ENCODE data around the gene PDLIM5.

DNA sequence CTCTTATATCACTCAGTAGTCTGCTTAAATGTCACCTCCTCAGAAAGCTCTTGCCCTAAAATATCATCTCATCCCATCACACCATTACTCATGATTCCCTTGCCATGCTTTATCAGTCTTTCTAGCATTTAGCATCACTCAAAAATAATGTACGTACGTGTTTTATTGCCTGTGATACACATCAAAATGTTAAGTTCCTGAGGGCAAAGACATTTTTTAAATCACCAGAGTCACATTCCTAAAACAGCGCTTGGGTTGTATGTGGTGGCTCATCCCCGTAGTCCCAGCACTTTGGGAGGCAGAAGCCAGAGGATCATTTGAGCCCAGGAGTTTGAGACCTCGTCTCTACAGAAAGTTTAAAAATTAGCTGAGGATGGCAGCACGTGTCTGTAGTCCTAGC, 21.3 kb upstream of the PDLIM5 start:
- TF ChIP-seq, protein P1, sequence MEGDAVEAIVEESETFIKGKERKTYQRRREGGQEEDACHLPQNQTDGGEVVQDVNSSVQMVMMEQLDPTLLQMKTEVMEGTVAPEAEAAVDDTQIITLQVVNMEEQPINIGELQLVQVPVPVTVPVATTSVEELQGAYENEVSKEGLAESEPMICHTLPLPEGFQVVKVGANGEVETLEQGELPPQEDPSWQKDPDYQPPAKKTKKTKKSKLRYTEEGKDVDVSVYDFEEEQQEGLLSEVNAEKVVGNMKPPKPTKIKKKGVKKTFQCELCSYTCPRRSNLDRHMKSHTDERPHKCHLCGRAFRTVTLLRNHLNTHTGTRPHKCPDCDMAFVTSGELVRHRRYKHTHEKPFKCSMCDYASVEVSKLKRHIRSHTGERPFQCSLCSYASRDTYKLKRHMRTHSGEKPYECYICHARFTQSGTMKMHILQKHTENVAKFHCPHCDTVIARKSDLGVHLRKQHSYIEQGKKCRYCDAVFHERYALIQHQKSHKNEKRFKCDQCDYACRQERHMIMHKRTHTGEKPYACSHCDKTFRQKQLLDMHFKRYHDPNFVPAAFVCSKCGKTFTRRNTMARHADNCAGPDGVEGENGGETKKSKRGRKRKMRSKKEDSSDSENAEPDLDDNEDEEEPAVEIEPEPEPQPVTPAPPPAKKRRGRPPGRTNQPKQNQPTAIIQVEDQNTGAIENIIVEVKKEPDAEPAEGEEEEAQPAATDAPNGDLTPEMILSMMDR (conservative IDR thresholded peaks at IDR 0.05; ENCODE audit: low read length): no peak
- TF ChIP-seq EZH2phosphoT487 (IDR thresholded peaks at IDR 0.05; ENCODE audit: borderline replicate concordance): no peak
